Measurements from ENCODE around the gene STAT3. TPM values are rescaled to one million over a fixed set of nuclear protein-coding genes. Genes with fewer than 3 reads are reported as not detected.
A peak's percentile ranks its signal among the peaks of the same experiment; 100 is the strongest.

Gene STAT3
- 113 and 180 TPM in 2 replicates for total RNA-seq

DNA sequence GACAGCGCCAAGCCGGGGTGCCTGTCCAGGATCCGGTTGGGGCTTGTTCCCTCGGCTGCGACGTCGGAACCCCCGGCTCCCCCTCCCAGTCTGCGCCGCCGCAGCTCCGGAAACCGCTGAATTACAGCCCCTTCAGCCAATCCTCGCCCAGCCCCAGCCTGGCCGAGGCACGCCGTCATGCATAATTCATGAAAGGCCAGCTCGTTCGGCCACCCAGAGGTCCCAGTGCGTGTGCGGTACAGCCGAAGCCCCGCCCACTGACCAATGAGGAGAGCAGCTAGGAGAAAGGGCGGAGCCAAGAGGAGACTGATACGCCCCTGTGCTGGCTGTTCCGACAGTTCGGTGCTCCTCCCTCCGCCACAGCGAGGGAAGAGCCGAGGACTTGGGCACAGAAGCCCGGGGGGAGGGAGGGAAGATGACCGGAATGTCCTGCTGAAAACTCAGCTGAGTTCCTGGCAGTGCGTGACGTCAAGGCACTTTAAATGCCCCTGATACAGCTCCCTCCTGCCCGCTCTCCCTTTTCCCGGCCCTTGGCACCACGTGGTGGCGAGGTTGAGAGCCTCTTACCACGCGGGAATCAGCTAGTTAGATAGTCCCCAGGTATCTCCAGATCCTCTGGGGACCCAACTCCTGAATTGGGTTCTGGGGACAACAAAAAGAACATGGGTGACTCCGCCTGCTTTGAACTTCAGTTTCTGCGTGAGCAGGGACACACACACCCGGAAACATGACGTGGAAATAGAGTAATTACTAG, at the start of gene STAT3:
STAT3 (minus strand) TSS at position 62 of the 754 bp plus-strand sequence. CDS start 39,926 bp downstream, outside the sequence.
- TF ChIP-seq, protein P1, sequence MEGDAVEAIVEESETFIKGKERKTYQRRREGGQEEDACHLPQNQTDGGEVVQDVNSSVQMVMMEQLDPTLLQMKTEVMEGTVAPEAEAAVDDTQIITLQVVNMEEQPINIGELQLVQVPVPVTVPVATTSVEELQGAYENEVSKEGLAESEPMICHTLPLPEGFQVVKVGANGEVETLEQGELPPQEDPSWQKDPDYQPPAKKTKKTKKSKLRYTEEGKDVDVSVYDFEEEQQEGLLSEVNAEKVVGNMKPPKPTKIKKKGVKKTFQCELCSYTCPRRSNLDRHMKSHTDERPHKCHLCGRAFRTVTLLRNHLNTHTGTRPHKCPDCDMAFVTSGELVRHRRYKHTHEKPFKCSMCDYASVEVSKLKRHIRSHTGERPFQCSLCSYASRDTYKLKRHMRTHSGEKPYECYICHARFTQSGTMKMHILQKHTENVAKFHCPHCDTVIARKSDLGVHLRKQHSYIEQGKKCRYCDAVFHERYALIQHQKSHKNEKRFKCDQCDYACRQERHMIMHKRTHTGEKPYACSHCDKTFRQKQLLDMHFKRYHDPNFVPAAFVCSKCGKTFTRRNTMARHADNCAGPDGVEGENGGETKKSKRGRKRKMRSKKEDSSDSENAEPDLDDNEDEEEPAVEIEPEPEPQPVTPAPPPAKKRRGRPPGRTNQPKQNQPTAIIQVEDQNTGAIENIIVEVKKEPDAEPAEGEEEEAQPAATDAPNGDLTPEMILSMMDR (IDR thresholded peaks at IDR 0.05; ENCODE audit: insufficient read depth, low read depth, low read length) = no peak
- peak within 1 kb of the TSS; percentile 70 for H3K4me3 ChIP-seq (ENCODE audit: low read depth, low read length)
- peak; percentile 100 for DNase-seq (ENCODE audit: low read depth)

DNA sequence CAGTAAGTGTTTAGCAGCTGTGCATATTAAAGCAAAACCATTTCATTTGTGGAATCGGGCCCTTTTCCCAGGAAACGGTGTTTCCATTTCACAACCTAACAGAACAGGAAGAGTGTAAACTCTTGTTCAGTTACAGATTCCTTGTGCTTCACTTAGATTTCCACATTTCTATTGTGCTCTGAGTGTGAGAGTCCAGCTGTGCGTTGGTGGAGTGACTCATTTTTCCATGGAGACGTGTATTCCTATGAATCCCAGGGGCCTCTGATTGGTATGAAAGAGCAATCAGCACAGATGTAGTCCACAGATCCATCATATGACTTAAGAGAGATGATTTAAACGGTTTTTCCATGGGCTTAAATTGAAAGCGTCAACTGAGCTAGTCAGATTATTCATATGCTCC, 48.1 kb upstream of the STAT3 start:
- peak; percentile 98 for DNase-seq (ENCODE audit: low read depth)
- TF ChIP-seq, protein P1 (IDR thresholded peaks at IDR 0.05; ENCODE audit: insufficient read depth, low read depth, low read length) = no peak
- no peak overlapping the region for H3K4me3 ChIP-seq (ENCODE audit: low read depth, low read length)

DNA sequence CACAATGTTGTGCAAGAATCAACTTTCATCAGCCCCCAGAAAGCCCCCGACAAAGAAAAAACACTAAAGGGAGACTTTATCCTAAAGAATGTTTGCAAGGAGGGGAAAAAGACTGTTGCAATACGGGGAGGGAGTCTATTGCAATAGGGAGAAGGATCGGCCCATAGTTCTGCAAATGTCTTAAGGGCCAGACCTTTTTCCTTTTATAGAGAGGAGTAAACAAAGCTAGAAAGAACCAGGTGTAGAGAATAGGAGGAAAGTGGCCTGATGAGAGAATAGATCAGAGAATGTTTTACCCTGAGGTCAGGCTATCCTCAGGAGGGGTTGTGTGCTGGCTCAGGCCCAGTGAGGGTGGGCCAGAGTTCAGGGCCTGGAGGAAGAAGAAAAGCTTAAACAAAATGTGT, 43.5 kb upstream of the STAT3 start:
- peak; percentile 59 for DNase-seq (ENCODE audit: low read depth)
- no peak overlapping the region for H3K4me3 ChIP-seq (ENCODE audit: low read depth, low read length)
- TF ChIP-seq, protein P1 (IDR thresholded peaks at IDR 0.05; ENCODE audit: insufficient read depth, low read depth, low read length) = no peak

DNA sequence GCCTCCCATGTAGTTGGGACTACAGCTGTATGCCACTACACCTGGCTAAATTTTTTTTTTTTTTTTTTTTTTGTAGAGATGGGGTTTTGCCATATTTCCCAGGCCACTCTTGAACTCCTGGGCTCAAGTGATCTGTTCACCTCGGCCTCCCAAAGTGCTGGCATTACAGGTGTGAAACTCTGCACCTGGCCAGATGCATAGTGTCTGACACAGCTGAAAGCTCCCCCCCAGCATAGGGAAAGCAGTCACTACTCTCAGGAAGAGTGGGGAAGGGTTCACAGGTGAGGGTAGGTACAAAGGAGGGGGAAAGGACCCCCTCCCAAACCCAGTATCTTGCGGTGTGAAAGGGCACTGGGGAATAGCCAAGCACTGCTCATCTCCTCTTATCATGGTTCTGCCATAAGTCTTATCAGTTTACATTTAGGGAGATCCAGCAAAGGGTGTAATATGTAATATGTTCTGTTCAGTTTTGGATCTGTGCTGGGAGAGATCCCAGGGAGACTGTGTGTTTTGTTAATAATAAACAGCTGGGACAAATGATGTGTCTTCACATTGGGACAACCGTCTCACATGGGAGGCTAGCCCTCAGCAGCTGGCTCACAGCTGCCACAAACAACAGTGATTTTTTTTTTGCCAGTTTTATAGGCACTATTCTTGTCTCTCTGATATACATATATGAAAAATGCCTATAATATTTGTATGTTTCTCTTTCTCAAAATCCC, 41.6 kb upstream of the STAT3 start:
- H3K4me3 ChIP-seq (ENCODE audit: low read depth, low read length) = no peak overlapping the region
- DNase-seq (ENCODE audit: low read depth) = no peak
- TF ChIP-seq, protein P1 (IDR thresholded peaks at IDR 0.05; ENCODE audit: insufficient read depth, low read depth, low read length) = no peak

DNA sequence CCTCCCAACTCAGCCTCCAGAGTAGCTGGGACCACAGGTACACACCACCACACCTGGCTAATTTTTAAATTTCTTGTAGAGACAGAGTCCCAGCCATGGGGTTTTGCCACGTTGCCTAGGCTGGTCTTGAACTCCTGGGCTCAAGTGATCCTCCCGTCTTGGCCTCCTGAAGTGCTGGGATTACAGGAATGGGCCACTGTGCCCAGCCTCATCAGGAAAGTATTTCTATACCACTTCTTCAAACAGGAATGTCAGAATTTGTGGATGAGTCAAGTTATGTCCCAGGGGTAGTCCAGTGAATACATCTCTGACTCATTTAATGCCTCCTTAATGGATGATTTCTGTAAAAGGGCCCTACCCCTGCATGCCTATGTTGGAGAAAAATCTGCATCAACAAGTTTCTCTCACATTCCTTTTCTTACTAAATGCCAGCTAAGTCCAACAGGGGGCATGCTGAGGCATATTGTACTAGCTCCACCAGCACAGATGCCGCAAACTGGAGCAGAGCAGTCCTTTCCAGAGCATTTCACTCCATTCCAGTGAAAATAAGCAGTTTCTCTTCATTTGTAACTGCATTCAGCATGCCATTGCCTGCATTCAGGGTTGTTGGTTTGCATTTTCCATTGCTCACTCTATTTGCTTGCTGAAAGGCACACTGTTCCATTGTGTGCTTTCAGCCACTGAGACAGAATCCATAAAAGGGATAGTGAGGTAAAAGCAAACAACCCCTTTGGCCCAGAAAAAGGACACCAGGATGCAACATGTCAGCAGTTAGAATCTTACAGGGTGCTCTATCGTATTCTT, 40.1 kb upstream of the STAT3 start:
- no peak overlapping the region for H3K4me3 ChIP-seq (ENCODE audit: low read depth, low read length)
- TF ChIP-seq, protein P1 (IDR thresholded peaks at IDR 0.05; ENCODE audit: insufficient read depth, low read depth, low read length) = peak; percentile 82
- DNase-seq (ENCODE audit: low read depth) = peak; percentile 90

DNA sequence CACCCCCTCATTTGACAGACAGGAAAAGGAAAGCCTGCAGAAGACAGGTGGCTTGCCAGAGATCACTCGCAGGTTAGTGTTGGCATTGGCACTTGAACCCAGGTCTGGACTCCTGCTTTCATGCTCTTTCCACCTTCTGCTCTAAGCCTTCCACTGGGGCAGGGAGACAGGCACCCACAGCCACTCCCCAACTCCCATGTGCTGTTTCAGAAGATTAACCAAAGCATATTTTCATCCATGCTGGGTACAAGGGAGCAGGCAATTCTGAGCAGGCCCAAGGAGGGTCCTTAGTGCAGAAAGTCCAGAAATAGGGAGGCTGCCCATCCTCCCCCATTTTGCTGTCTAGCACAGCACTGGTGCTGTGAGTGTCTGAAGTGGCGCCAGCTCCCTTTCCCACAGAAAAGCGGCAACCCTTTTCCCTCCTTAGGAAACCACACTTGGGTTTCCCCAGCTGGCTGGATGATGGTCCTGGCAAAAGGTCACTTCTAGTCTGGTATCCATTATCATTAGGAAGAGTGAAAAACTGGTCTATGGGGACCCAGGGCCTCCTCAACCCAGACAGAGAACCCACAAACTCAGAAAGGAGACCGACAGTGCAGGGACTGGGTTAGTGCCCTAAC, 36.9 kb upstream of the STAT3 start:
- no peak for DNase-seq (ENCODE audit: low read depth)
- H3K4me3 ChIP-seq (ENCODE audit: low read depth, low read length) = no peak overlapping the region
- TF ChIP-seq, protein P1 (IDR thresholded peaks at IDR 0.05; ENCODE audit: insufficient read depth, low read depth, low read length) = no peak
